Left forelimb (tissue), 1 donor: Measurements from ENCODE around the gene DOCK2.
A peak's percentile ranks its signal among the peaks of the same experiment; 100 is the strongest.
"Not testable (repeated sequence)": the region's sequence is repeated elsewhere in the genome, so short reads cannot be mapped to it uniquely, and the experiment has no call there.

Source experiments
- DNase-seq: peaks from one replicate; pipeline ENCODE4 v3.0.0-alpha.2; 2018; ENCODE audit warnings: low spot score

Gene DOCK2

GRCh38 chr5:169944922-169945680, 308.0 kb downstream of the DOCK2 start:
- DNase-seq, result no peak

DNA sequence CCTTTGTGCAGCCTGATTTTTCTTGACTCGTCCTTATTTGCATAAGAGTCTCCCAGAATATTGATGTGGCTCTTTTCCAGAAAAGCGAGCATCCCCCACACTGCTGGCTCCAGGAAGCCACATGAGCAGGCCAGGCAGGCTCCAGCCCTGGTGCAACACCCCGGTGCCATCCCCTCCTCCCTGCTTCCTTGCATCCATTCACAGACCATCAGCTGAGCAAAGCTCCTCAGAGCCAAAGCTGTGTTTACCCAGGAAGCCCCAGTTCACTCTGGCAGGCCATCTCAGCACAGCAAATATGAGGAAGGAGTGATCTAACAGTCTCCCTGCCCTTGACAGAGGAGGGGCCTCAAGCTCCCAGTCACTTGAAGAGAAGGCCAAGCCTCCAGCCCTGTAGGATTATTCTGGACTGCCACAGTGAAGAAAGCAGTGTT, 308.8 kb downstream of the DOCK2 start:
- no peak for DNase-seq

DNA sequence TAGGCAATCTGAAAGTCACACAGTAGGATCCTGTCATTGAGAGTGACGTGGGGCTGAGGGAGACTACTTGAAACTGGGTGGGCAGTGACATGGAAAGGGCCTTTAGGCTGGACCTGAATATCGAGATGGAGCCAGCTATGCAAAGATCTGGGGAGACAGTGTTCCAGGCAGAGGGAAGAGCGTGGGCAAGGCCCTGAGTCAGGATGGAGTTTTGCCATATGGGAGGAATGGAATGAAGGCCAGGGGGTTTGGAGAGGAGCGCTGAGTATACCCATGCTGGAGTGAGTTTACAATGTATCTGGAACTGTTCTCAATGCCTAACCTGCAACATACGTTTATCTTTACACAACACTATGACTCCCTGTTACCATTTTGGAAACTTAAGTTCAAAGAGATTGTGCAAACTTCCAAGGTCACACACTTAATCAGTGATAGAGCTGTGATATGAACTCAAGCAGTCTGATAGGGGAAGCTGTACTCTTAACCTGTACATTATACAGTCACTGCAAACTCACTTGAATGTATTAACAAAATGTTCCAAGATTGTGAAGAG, 309.7 kb downstream of the DOCK2 start:
- no peak for DNase-seq

DNA sequence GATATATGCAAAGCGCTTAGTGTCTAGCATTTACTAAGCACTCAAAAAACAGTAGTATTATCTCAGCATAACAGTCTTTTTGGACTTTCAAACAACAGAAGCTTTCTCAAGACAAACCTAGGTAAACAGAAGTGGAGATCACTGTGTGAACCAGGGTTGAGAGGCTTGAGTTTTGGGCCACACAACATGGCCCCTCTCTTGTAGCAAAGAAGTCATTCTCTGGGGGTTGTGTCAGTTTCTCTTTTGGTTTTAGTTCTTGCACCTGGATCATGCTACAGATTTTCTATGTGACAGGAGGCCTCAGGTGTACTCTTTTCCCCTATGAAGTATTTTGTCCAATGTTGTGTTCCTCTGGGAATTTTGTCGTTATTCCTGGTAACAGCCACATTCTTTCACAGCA, 313.3 kb downstream of the DOCK2 start:
- no peak for DNase-seq

DNA sequence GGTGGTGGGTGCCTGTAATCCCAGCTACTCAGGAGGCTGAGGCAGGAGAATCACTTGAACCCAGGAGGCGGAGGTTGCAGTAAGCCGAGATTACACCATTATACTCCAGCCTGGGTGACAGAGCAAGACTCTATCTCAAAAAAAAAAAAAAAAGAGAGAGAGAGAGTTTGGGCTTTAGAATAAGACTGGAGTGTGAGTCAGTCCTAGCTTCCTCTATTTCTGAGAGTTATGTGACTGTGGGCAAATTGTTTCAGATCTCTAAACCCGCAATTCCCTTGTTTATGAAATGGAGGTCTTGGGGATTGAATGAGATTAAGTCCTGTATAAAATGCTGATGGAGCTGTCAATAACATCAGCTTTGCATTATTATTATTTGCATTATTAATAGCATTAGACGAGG, 316.1 kb downstream of the DOCK2 start:
- not testable (repeated sequence) for DNase-seq

GRCh38 chr5:169954786-169955185, 317.7 kb downstream of the DOCK2 start:
- no peak for DNase-seq

GRCh38 chr5:169956126-169956525, 319.1 kb downstream of the DOCK2 start:
- no peak for DNase-seq

GRCh38 chr5:169956756-169957155, 319.7 kb downstream of the DOCK2 start:
- no peak for DNase-seq

GRCh38 chr5:169958278-169958677, 321.2 kb downstream of the DOCK2 start:
- DNase-seq, result no peak

GRCh38 chr5:169960659-169961058, 323.6 kb downstream of the DOCK2 start:
- DNase-seq, result no peak

DNA sequence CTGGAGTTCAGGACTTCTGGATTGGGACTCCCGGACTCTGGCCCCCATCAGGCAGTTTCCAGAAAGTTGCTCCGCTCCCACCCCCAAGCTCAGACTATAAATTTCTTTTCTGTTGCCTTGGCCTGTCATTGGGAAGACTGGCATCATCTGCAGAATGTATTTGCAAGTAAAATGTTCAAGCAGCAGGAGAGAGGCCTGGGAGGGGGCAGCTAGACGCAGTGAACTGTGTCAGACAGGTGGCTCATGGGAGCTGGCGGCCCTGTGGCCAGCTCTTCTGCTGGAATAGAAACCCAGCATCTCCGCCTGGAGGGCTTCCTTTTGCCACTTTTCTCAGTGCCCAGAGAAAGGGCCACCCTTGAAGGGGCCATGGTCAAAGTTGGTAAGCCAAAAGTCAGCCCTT, 327.2 kb downstream of the DOCK2 start:
- no peak for DNase-seq

DNA sequence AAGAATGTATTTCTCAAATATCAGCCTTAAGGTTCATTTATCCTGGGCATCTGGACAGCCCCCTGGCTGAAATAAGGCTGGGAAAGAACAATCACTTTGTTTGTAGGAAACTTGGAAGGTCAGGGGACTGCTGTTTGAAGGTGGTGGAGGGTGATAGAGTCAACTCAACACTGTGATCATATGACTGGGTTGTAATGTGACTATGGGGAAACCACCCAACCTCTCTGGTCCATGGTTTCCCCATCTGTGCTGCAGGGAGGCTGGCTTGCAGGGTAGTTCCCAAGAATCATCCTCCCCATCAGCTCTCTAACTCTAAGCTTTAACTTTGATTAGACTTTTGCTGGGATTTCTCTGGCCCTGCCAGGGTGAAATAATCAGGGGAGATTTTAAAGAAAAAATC, 333.3 kb downstream of the DOCK2 start:
- DNase-seq, result no peak

DNA sequence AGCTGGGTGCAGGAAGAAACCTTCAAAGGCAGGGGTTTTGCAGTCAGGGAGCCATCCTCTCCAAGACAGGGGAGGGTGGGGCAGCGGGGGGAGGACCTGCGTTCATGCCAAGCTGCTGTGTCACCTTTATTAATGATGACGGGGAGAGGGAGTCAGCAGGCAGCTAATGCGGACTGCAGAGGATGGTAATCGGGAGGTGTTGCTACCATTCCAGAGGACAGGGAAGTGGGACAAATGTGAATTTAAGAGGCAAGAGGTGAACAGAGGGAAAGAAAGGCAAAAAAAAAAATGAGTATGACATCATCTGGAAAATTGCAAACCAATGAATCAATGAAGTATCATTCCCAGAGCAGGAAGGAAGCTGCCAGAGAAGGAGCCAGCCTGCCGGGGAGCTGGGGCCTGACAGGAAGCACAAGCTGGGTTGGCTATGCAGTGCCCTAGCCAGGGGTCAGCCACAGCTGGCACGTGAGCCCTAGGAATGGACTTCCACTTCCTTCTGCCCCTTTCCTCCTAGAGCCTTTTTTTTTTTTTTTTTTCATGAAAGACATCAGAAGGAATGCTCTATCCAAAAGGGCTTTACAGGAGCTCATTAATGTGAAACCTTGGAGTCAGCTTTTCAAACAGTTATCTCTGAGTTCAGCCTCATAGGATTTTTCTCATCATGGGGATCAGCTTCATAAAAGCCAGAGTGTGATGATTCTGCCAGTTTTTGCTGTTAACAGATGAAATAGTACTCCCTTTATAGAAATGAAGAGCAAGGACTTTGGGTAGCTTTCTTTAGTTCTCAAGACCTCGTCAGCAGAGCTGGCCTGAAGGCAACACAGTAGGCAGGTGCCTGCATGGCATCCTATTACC, 334.1 kb downstream of the DOCK2 start:
- no peak for DNase-seq

- no peak for DNase-seq
Observed at GRCh38 chr5:169971780-169972179, 334.7 kb downstream of the DOCK2 start.

DNA sequence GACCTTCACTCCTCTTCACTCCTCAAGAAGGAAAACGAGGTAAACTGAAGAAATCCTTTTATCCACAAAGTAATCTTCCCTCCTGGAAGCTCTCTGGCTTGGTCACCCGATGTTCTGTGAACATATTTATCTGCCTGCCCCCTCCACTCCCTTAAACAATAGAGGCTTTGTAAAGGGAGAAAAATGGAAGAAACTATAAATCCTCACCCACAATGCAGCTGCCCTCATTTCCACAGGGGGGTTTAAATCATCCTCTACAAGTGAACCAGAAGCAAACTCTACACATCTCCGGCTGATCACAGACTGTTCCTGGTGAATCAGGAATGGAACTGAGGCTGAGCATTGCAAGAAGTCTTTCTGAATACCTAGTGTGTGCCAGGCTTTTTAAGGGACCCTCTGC, 336.0 kb downstream of the DOCK2 start:
- DNase-seq, result no peak

- DNase-seq, result no peak
Observed at GRCh38 chr5:169974121-169974770, 337.2 kb downstream of the DOCK2 start.

DNA sequence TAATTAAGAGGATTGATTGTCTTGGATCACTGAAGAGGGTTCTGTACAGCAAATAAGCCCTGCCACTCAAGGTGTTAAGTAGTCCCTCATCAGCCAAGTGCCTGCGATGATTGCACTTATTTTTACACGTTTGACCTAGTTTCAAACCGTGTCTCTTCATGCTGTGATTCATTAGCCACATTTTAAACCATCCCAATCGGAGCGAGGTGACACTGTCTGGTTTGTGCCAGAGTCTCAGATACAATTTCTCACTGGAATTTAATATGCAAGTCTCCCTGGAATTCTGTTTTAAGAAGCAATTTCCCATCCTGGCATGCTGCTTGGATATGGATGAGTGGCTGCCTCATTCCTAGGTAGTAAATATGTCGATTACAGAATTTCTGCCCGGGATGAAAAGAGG, 341.6 kb downstream of the DOCK2 start:
- no peak for DNase-seq

- DNase-seq, result no peak
Observed at GRCh38 chr5:169979871-169980270, 342.8 kb downstream of the DOCK2 start.

GRCh38 chr5:169980418-169981053, 343.5 kb downstream of the DOCK2 start, which contains the start of gene INSYN2B:
TSS of gene INSYN2B (minus strand) at chr5:169980495. CDS start at chr5:169883898, 96,597 bp downstream.
- DNase-seq, result peak; percentile 79

DNA sequence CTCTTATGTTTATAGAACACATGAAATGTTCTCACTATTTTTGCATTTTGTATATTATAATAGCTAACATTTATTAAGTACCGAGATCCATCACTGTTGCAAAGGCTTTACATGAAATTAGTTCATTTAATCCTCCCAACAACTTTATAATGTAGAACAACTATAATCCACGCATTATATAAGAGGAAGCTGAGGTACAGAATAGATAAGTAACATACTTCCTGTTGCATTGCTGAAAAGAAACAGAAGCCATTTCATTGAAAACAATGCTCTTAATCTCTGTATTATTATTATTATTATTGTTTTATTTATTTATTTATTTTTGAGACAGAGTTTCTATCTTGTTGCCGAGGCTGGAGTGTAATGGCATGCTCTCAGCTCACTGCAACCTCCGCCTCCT, 351.1 kb downstream of the DOCK2 start:
- no peak for DNase-seq

DNA sequence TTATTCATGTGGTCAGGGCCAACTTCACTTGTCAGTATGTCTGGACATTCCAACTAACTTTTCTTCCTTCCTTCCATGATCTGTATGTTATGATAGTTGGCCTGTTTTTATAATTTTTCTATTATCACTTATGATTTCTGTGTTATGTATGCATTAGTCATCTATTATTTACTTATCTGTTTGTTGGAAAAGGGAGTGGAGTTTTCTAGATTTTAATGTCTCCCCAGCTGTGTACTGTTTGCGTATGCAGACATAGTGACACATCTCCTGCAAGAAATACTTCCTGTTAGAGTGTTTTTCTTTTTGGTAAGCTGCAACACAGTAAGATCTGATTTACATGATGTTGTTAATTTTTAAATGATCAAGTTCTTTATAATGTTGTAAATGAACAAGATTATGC, 351.9 kb downstream of the DOCK2 start:
- no peak for DNase-seq

GRCh38 chr5:169989365-169989764, 352.3 kb downstream of the DOCK2 start:
- DNase-seq, result no peak
